ENCODE data around the gene ACBD6.
A peak's percentile ranks its signal among the peaks of the same experiment; 100 is the strongest.

ACBD6 gene

GRCh38 chr1:180484490-180484889, 17.9 kb downstream of the ACBD6 start:
- Histone ChIP-seq H3K9ac (ENCODE audit: low read depth, low read length, poor library complexity, severe bottlenecking) (no peak overlapping the region), H3K27me3 (ENCODE audit: insufficient read depth, low read length, poor library complexity, severe bottlenecking) (no peaks in the 10 kb centered on the region), H4K20me1 (ENCODE audit: insufficient read depth, low read length, poor library complexity, severe bottlenecking) (peaks cover 15% of the 10 kb centered on the region), H3K4me3 (ENCODE audit: low read length, poor library complexity, severe bottlenecking) (no peak overlapping the region), H3K36me3 (ENCODE audit: insufficient read depth, low read length) (peaks cover 49% of the 10 kb centered on the region; the same call in 1 of the 2 replicates), H3K4me1 (ENCODE audit: insufficient read depth, low read length, poor library complexity, severe bottlenecking) (peaks cover 7% of the 10 kb centered on the region), H3F3A (ENCODE audit: low read depth) (no peaks in the 10 kb centered on the region), H3K79me2 (ENCODE audit: insufficient read depth, low read length) (peaks cover 22% of the 10 kb centered on the region), H3K9me3 (ENCODE audit: insufficient read depth, low read depth, low read length) (no peaks in the 10 kb centered on the region), H2AFZ (ENCODE audit: low read length) (no peak overlapping the region), H3K9me2 (replicated peaks; ENCODE audit: low read depth, low read length) (no peaks in the 10 kb centered on the region), H3K4me2 (ENCODE audit: low read depth, low read length, poor library complexity, severe bottlenecking) (no peak overlapping the region)
- no peak for TF ChIP-seq EZH2phosphoT487 (IDR thresholded peaks at IDR 0.05; ENCODE audit: borderline replicate concordance)
- TF ChIP-seq, protein P1, sequence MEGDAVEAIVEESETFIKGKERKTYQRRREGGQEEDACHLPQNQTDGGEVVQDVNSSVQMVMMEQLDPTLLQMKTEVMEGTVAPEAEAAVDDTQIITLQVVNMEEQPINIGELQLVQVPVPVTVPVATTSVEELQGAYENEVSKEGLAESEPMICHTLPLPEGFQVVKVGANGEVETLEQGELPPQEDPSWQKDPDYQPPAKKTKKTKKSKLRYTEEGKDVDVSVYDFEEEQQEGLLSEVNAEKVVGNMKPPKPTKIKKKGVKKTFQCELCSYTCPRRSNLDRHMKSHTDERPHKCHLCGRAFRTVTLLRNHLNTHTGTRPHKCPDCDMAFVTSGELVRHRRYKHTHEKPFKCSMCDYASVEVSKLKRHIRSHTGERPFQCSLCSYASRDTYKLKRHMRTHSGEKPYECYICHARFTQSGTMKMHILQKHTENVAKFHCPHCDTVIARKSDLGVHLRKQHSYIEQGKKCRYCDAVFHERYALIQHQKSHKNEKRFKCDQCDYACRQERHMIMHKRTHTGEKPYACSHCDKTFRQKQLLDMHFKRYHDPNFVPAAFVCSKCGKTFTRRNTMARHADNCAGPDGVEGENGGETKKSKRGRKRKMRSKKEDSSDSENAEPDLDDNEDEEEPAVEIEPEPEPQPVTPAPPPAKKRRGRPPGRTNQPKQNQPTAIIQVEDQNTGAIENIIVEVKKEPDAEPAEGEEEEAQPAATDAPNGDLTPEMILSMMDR (conservative IDR thresholded peaks at IDR 0.05; ENCODE audit: low read length), result no peak

- peaks cover 17% of the 10 kb centered on the region for H4K20me1 ChIP-seq (ENCODE audit: insufficient read depth, low read length, poor library complexity, severe bottlenecking)
- TF ChIP-seq, protein P1 (conservative IDR thresholded peaks at IDR 0.05; ENCODE audit: low read length), result peak; percentile 94
- no peak for TF ChIP-seq EZH2phosphoT487 (IDR thresholded peaks at IDR 0.05; ENCODE audit: borderline replicate concordance)
- H3K9ac ChIP-seq (ENCODE audit: low read depth, low read length, poor library complexity, severe bottlenecking), result peak overlapping the region; percentile 48
- no peak overlapping the region for H2AFZ ChIP-seq (ENCODE audit: low read length)
- no peaks in the 10 kb centered on the region for H3K9me3 ChIP-seq (ENCODE audit: insufficient read depth, low read depth, low read length)
- no peaks in the 10 kb centered on the region for H3F3A ChIP-seq (ENCODE audit: low read depth)
- no peaks in the 10 kb centered on the region for H3K27me3 ChIP-seq (ENCODE audit: insufficient read depth, low read length, poor library complexity, severe bottlenecking)
- H3K79me2 ChIP-seq (ENCODE audit: insufficient read depth, low read length), result peaks cover 26% of the 10 kb centered on the region
- H3K9me2 ChIP-seq (replicated peaks; ENCODE audit: low read depth, low read length), result no peaks in the 10 kb centered on the region
- H3K36me3 ChIP-seq (ENCODE audit: insufficient read depth, low read length), result peaks cover 48% of the 10 kb centered on the region
- peak overlapping the region; percentile 46 for H3K4me3 ChIP-seq (ENCODE audit: low read length, poor library complexity, severe bottlenecking)
- H3K4me1 ChIP-seq (ENCODE audit: insufficient read depth, low read length, poor library complexity, severe bottlenecking), result peaks cover 7% of the 10 kb centered on the region
- H3K4me2 ChIP-seq (ENCODE audit: low read depth, low read length, poor library complexity, severe bottlenecking), result peak overlapping the region; percentile 64
Measured at GRCh38 chr1:180482425-180483275, 19.7 kb downstream of the ACBD6 start.

GRCh38 chr1:180470031-180470430, 32.3 kb downstream of the ACBD6 start:
- no peaks in the 10 kb centered on the region for H3K9me3 ChIP-seq (ENCODE audit: insufficient read depth, low read depth, low read length)
- H2AFZ ChIP-seq (ENCODE audit: low read length), result no peak overlapping the region
- H3K9me2 ChIP-seq (replicated peaks; ENCODE audit: low read depth, low read length), result no peaks in the 10 kb centered on the region
- peaks cover 68% of the 10 kb centered on the region for H3K79me2 ChIP-seq (ENCODE audit: insufficient read depth, low read length)
- H3K9ac ChIP-seq (ENCODE audit: low read depth, low read length, poor library complexity, severe bottlenecking), result no peak overlapping the region
- H3K4me1 ChIP-seq (ENCODE audit: insufficient read depth, low read length, poor library complexity, severe bottlenecking), result no peaks in the 10 kb centered on the region
- H3K36me3 ChIP-seq (ENCODE audit: insufficient read depth, low read length), result peaks cover 27% of the 10 kb centered on the region
- no peak overlapping the region for H3K4me2 ChIP-seq (ENCODE audit: low read depth, low read length, poor library complexity, severe bottlenecking)
- no peak overlapping the region for H3K4me3 ChIP-seq (ENCODE audit: low read length, poor library complexity, severe bottlenecking)
- no peaks in the 10 kb centered on the region for H3K27me3 ChIP-seq (ENCODE audit: insufficient read depth, low read length, poor library complexity, severe bottlenecking)
- H4K20me1 ChIP-seq (ENCODE audit: insufficient read depth, low read length, poor library complexity, severe bottlenecking), result peaks cover 3% of the 10 kb centered on the region
- H3F3A ChIP-seq (ENCODE audit: low read depth), result no peaks in the 10 kb centered on the region
- no peak for TF ChIP-seq EZH2phosphoT487 (IDR thresholded peaks at IDR 0.05; ENCODE audit: borderline replicate concordance)
- TF ChIP-seq, protein P1 (conservative IDR thresholded peaks at IDR 0.05; ENCODE audit: low read length), result no peak
